Memory B cell (primary cell): ENCODE measurements around the gene TPH2.

Source experiments
- ATAC-seq: fragments of 150-1000 bp; cut with Tn5 transposase; 2 replicates; pipeline ENCODE4 v1.10.0; 2021; ENCODE audit warnings: low read depth, mild to moderate bottlenecking, moderate library complexity
- DNase-seq, 2 donors: peaks; one replicate each; pipeline ENCODE4 v3.0.0; 2022; ENCODE audit warnings: low spot score in 2 of 2
- H3K27ac Mint-ChIP-seq: one replicate; pipeline ENCODE4 v1.8.0; 2022; ENCODE audit warnings: mild to moderate bottlenecking, moderate library complexity, mixed read lengths
- H3K27me3 Mint-ChIP-seq: one replicate; pipeline ENCODE4 v1.8.0; 2022; ENCODE audit warnings: mixed read lengths
- H3K36me3 Mint-ChIP-seq: one replicate; pipeline ENCODE4 v1.8.0; 2022; ENCODE audit warnings: mild to moderate bottlenecking, mixed read lengths
- H3K4me1 Mint-ChIP-seq: one replicate; pipeline ENCODE4 v1.8.0; 2022; ENCODE audit warnings: mixed read lengths
- H3K4me3 Mint-ChIP-seq: one replicate; pipeline ENCODE4 v1.8.0; 2022; ENCODE audit warnings: mild to moderate bottlenecking, moderate library complexity, mixed read lengths
- H3K9me3 Mint-ChIP-seq: one replicate; pipeline ENCODE4 v1.8.0; 2022; ENCODE audit warnings: mixed read lengths

TPH2 gene

GRCh38 chr12:71938728-71939385 lies at the start of gene TPH2:
Gene TPH2, plus strand, starts transcription at chr12:71938845. Its CDS starts 142 bp downstream, at chr12:71938987.
- Mint-ChIP-seq H3K9me3 (no peaks in the 10 kb centered on the region), H3K4me1 (no peaks in the 10 kb centered on the region), H3K27me3 (peaks cover 13% of the 10 kb centered on the region), H3K4me3 (no peak within 1 kb of the TSS), H3K27ac (no peak within 1 kb of the TSS), H3K36me3 (no peaks in the 10 kb centered on the region)
- DNase-seq (peak; percentile 14 to 32), ATAC-seq (peak; percentile 34)

GRCh38 chr12:71890475-71890874 lies 48.2 kb upstream of the TPH2 start:
- DNase-seq (no peak), ATAC-seq (no peak)
- H3K36me3 Mint-ChIP-seq: peaks cover 44% of the 10 kb centered on the region
- no peaks in the 10 kb centered on the region for H3K9me3 Mint-ChIP-seq
- H3K27ac Mint-ChIP-seq: no peak overlapping the region
- H3K27me3 Mint-ChIP-seq: no peaks in the 10 kb centered on the region
- peaks cover 2% of the 10 kb centered on the region for H3K4me1 Mint-ChIP-seq
- H3K4me3 Mint-ChIP-seq: no peak overlapping the region

- no peaks in the 10 kb centered on the region for H3K9me3 Mint-ChIP-seq
- no peaks in the 10 kb centered on the region for H3K27me3 Mint-ChIP-seq
- no peak for DNase-seq
- H3K27ac Mint-ChIP-seq: no peak overlapping the region
- no peak overlapping the region for H3K4me3 Mint-ChIP-seq
- H3K4me1 Mint-ChIP-seq: peaks cover 2% of the 10 kb centered on the region
- ATAC-seq: no peak
- peaks cover 40% of the 10 kb centered on the region for H3K36me3 Mint-ChIP-seq
These were observed 46.6 kb upstream of the TPH2 start for GRCh38 chr12:71892059-71892458.

GRCh38 chr12:71896205-71896882 lies 42.3 kb upstream of the TPH2 start:
- DNase-seq: no peak
- peaks cover 32% of the 10 kb centered on the region for H3K36me3 Mint-ChIP-seq

GRCh38 chr12:71900091-71900490 lies 38.6 kb upstream of the TPH2 start:
- no peaks in the 10 kb centered on the region for H3K27me3 Mint-ChIP-seq
- no peak for DNase-seq
- no peak overlapping the region for H3K4me3 Mint-ChIP-seq
- no peaks in the 10 kb centered on the region for H3K9me3 Mint-ChIP-seq
- H3K27ac Mint-ChIP-seq: no peak overlapping the region
- no peak for ATAC-seq
- H3K36me3 Mint-ChIP-seq: peaks cover 56% of the 10 kb centered on the region
- H3K4me1 Mint-ChIP-seq: peaks cover 3% of the 10 kb centered on the region

More at GRCh38 chr12:71896205-71896882, 42.3 kb upstream of the TPH2 start:
- Mint-ChIP-seq H3K4me3 (no peak overlapping the region), H3K27me3 (no peaks in the 10 kb centered on the region), H3K4me1 (no peaks in the 10 kb centered on the region), H3K9me3 (no peaks in the 10 kb centered on the region), H3K27ac (no peak overlapping the region)
- no peak for ATAC-seq

- Mint-ChIP-seq H3K4me1 (peaks cover 3% of the 10 kb centered on the region), H3K9me3 (peaks cover 3% of the 10 kb centered on the region), H3K36me3 (peaks cover 63% of the 10 kb centered on the region), H3K4me3 (no peak overlapping the region), H3K27me3 (no peaks in the 10 kb centered on the region), H3K27ac (peak overlapping the region; percentile 1)
- DNase-seq: no peak
- no peak for ATAC-seq
These were observed 34.0 kb upstream of the TPH2 start for GRCh38 chr12:71904629-71905028.

GRCh38 chr12:71935594-71935993 lies 3.1 kb upstream of the TPH2 start:
- H3K36me3 Mint-ChIP-seq: no peaks in the 10 kb centered on the region
- peaks cover 12% of the 10 kb centered on the region for H3K27me3 Mint-ChIP-seq
- DNase-seq (no peak), ATAC-seq (no peak)
- H3K4me1 Mint-ChIP-seq: no peaks in the 10 kb centered on the region
- no peaks in the 10 kb centered on the region for H3K9me3 Mint-ChIP-seq
- H3K27ac Mint-ChIP-seq: no peak overlapping the region
- no peak overlapping the region for H3K4me3 Mint-ChIP-seq

GRCh38 chr12:71940068-71940467 lies 1.4 kb downstream of the TPH2 start:
- Mint-ChIP-seq H3K9me3 (no peaks in the 10 kb centered on the region), H3K4me3 (no peak overlapping the region), H3K27me3 (peaks cover 13% of the 10 kb centered on the region), H3K27ac (no peak overlapping the region), H3K4me1 (no peaks in the 10 kb centered on the region), H3K36me3 (no peaks in the 10 kb centered on the region)
- no peak for ATAC-seq
- no peak for DNase-seq

GRCh38 chr12:71941174-71941573 lies 2.5 kb downstream of the TPH2 start:
- Mint-ChIP-seq H3K27me3 (peaks cover 11% of the 10 kb centered on the region), H3K27ac (no peak overlapping the region), H3K4me3 (no peak overlapping the region), H3K9me3 (no peaks in the 10 kb centered on the region), H3K36me3 (no peaks in the 10 kb centered on the region), H3K4me1 (no peaks in the 10 kb centered on the region)
- ATAC-seq: no peak
- no peak for DNase-seq

- Mint-ChIP-seq H3K9me3 (no peaks in the 10 kb centered on the region), H3K4me3 (no peak overlapping the region), H3K27ac (no peak overlapping the region), H3K36me3 (no peaks in the 10 kb centered on the region), H3K4me1 (no peaks in the 10 kb centered on the region), H3K27me3 (peaks cover 6% of the 10 kb centered on the region)
- DNase-seq: no peak
- no peak for ATAC-seq
These were observed 3.6 kb downstream of the TPH2 start for GRCh38 chr12:71942259-71942658.

- Mint-ChIP-seq H3K9me3 (no peaks in the 10 kb centered on the region), H3K4me3 (no peak overlapping the region), H3K36me3 (no peaks in the 10 kb centered on the region), H3K4me1 (no peaks in the 10 kb centered on the region), H3K27ac (no peak overlapping the region), H3K27me3 (peaks cover 6% of the 10 kb centered on the region)
- no peak for DNase-seq
- no peak for ATAC-seq
These were observed 4.1 kb downstream of the TPH2 start for GRCh38 chr12:71942703-71943102.

GRCh38 chr12:71945121-71945520 lies 6.5 kb downstream of the TPH2 start:
- Mint-ChIP-seq H3K27ac (no peak overlapping the region), H3K9me3 (no peaks in the 10 kb centered on the region), H3K4me1 (no peaks in the 10 kb centered on the region), H3K27me3 (peaks cover 4% of the 10 kb centered on the region), H3K4me3 (no peak overlapping the region), H3K36me3 (no peaks in the 10 kb centered on the region)
- DNase-seq (no peak), ATAC-seq (no peak)

GRCh38 chr12:71945883-71946282 lies 7.2 kb downstream of the TPH2 start:
- H3K36me3 Mint-ChIP-seq: no peaks in the 10 kb centered on the region
- ATAC-seq (no peak), DNase-seq (no peak)
- H3K9me3 Mint-ChIP-seq: no peaks in the 10 kb centered on the region
- H3K27ac Mint-ChIP-seq: no peak overlapping the region
- H3K4me3 Mint-ChIP-seq: no peak overlapping the region
- peaks cover 6% of the 10 kb centered on the region for H3K27me3 Mint-ChIP-seq
- H3K4me1 Mint-ChIP-seq: no peaks in the 10 kb centered on the region

- Mint-ChIP-seq H3K27me3 (peaks cover 8% of the 10 kb centered on the region), H3K36me3 (no peaks in the 10 kb centered on the region), H3K4me1 (no peaks in the 10 kb centered on the region), H3K9me3 (no peaks in the 10 kb centered on the region), H3K4me3 (no peak overlapping the region), H3K27ac (no peak overlapping the region)
- ATAC-seq (no peak), DNase-seq (no peak)
These were observed 9.0 kb downstream of the TPH2 start for GRCh38 chr12:71947645-71948105.

GRCh38 chr12:71948390-71948789 lies 9.7 kb downstream of the TPH2 start:
- no peak for DNase-seq
- Mint-ChIP-seq H3K36me3 (no peaks in the 10 kb centered on the region), H3K4me3 (no peak overlapping the region), H3K9me3 (no peaks in the 10 kb centered on the region), H3K27ac (no peak overlapping the region), H3K27me3 (peaks cover 8% of the 10 kb centered on the region), H3K4me1 (no peaks in the 10 kb centered on the region)
- ATAC-seq: no peak
